NAMALWA (cell line): ENCODE data around the gene BCL2L2.

Experiments
- DNase-seq: peaks from one replicate; pipeline ENCODE4 v3.0.0-alpha.2; 2015; ENCODE audit warnings: low spot score

The BCL2L2 gene

DNA sequence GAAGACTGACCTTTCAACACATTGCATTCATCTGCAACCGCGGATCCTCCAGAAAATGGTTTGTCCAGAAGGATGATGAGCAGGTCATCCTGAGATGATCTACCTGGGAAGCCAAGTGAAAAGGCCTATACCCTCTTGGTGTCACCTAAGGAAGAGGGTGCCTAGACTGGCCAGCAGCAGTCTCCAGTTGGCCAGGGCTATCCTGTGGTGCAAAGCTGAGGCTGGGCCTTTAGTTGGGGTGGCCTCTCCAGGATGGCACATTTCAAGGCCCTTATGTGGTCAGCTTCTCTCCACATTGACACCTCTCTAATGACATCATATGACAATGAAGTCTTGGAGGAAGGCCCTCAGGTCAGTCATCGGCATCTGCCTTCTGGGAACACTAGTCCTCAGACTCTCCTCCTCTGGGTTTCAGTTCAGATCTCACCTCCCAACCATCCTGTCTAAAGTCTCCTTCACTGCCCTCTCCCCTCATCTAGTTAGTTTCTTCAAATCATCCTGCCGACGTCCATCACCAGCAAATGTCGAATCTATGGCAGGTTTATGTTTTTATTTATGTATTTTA is 49.3 kb downstream of the BCL2L2 start:
- no peak for DNase-seq

- no peak for DNase-seq
Observed at GRCh38 chr14:23356662-23357061, 50.0 kb downstream of the BCL2L2 start.

DNA sequence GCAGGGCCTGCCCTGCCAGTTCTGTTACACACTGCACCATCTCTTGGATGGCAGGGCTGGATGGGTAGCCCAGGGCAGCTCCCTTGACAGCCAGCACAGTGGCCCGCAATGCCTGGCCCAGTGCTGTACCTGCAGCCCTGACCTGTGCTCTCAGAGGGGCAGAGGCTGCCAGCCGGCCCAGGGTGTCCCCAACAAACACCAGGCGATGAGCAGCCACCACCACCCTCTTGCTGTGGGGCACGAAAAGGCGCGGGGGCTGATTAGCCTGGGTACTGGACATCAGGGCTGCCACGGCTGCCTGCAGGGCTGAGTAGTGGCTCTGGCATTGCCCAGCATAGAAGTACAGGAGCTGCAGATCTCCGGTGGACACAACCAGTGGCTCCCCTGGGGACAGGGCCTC is 50.6 kb downstream of the BCL2L2 start:
- no peak for DNase-seq

DNA sequence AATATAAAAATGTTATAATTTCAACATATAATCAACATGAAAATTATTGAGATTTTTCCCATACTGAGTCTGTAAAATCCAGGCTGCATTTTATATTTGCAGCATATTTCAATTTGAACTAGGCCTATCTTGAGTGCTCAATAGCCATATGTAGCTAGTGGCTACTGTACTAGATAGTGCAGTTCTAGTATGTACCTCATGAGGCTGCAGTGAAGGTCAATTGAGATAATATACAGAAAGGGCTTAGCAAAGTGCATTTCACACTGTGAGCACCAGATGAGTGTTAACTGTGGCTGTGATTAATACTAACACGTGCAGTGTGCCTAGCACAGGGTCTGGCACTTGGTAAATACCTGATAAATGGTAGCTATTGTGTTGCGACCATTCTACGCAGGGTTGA is 51.4 kb downstream of the BCL2L2 start:
- DNase-seq = no peak

- DNase-seq = no peak
Observed at GRCh38 chr14:23358553-23359166, 52.0 kb downstream of the BCL2L2 start.

DNA sequence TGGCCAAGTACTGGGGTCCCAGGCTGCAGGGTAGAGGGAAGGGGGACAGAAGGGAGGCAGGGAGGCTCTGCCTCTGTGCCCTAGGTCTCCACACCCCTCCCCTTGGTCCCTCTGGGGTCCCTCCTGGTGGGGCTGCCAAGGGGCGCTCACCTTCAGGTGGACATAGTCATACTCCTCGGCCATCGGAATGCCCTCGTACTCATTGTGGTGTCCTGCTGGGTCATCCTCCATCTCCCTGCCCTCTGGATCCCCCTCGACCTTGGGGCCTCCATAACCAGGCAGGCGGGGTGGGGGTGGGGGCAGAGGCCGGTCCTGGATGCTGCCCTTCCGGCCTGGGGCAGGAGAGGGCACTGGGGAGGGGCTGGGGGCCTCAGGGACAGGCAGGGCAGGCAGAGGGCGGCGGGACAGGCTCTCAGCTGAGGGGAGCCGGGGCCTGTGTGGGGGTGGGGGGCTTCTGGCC is 52.6 kb downstream of the BCL2L2 start:
- DNase-seq = no peak

GRCh38 chr14:23359722-23360447 is 53.3 kb downstream of the BCL2L2 start:
- DNase-seq = no peak

GRCh38 chr14:23360496-23360895 is 53.9 kb downstream of the BCL2L2 start:
- no peak for DNase-seq

- DNase-seq = no peak
Observed at GRCh38 chr14:23361320-23361719, 54.7 kb downstream of the BCL2L2 start.
